ENCODE data around the gene DCUN1D5. TPM values are rescaled to one million over a fixed set of nuclear protein-coding genes. Genes with fewer than 3 reads are reported as not detected.

The DCUN1D5 gene
- total RNA-seq (10 to 100 TPM; 38.8 to 64.6 (median 51.3) TPM), polyA plus RNA-seq (10 to 100 TPM in 2 of 3 donors, 1 to 10 TPM in 1; 9.7 to 21.5 (median 13.2) TPM)

DNA sequence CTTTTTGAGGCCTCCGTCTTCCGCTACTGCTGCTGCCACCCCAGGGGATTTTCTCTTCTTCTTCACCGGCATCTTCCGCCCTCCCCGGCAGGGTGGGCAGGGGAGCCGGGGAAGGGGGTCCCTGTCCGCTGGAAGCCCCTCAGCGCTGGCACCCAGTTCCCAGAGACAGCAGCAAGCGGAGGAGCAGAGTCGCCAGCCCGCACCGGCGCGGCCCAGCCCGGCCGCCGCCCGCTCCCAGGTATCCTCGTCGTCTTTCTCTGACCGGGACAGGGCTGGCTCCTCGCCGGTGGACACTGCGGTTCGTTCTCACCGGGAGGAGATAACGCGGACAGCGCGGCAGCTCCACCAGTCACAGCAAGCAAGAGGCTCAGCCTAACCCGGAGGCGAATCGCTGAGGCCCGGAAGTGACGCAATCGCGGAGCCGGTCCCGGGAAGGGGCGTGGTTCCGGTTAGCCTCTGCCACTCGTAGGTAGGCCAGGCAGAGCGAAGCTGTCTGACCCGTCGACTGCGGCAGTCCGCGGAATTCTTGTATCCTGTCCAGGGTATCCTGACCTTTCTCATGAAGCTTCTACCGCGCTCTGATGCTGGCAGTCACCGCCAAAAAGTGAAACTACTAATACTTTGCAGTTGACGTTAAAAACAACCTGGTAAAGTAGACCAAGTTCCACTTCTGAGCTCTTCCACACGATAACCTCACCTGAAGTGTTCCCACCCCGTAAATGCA, at the start of gene DCUN1D5:
DCUN1D5 (minus strand) TSS at position 360 of the 724 bp plus-strand sequence; CDS start at position 72, 288 bp downstream.
- TF ChIP-seq POLR2AphosphoS5 (IDR thresholded peaks at IDR 0.05) (peak; percentile 77 to 91 (median 88)), EP300 (IDR thresholded peaks at IDR 0.05) (no peak), POLR2A (IDR thresholded peaks at IDR 0.05) (peak; percentile 58 to 60)
- TF ChIP-seq, protein P1, sequence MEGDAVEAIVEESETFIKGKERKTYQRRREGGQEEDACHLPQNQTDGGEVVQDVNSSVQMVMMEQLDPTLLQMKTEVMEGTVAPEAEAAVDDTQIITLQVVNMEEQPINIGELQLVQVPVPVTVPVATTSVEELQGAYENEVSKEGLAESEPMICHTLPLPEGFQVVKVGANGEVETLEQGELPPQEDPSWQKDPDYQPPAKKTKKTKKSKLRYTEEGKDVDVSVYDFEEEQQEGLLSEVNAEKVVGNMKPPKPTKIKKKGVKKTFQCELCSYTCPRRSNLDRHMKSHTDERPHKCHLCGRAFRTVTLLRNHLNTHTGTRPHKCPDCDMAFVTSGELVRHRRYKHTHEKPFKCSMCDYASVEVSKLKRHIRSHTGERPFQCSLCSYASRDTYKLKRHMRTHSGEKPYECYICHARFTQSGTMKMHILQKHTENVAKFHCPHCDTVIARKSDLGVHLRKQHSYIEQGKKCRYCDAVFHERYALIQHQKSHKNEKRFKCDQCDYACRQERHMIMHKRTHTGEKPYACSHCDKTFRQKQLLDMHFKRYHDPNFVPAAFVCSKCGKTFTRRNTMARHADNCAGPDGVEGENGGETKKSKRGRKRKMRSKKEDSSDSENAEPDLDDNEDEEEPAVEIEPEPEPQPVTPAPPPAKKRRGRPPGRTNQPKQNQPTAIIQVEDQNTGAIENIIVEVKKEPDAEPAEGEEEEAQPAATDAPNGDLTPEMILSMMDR (IDR thresholded peaks at IDR 0.05) = no peak
- Histone ChIP-seq H3K36me3 (no peaks in the 10 kb centered on the region), H3K27ac (peak within 1 kb of the TSS; percentile 85 to 91 (median 90)), H3K4me3 (peak within 1 kb of the TSS; percentile 82 to 97 (median 94)), H3K4me1 (peaks cover 0 to 28% (median 25%) of the 10 kb centered on the region in 4 donors), H3K27me3 (no peaks in the 10 kb centered on the region), H3K9me3 (no peaks in the 10 kb centered on the region)
- intact Hi-C loops (cut with DNase I) = loop anchor here (2.0 kb wide), 1 partner anchor 17 kb away; the partner anchor contains the start of gene DYNC2H1
- DNase-seq = peak; percentile 98
- 0% methylated on average over 54 of the region's 54 CpGs for WGBS, 2 donors

DNA sequence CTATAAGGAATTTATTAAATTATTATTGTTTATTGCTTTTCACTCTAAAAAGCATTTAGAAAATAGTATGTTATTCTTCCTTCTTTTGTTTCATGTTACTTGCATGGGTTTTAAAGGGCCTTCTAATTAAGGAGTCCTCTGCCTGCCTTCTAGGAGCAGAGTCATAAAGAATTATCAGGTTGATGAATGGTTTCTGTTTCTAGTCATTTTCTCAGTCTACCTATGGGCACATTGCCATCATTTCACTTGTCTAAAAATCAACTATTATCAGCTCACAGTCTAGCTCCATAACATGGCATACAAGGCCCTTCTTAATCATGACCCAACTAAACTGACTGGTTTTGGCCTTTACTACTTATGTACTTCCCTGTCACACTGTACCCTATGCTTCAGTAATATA, 33.5 kb upstream of the DCUN1D5 start:
- TF ChIP-seq EP300 (IDR thresholded peaks at IDR 0.05) (no peak), POLR2AphosphoS5 (IDR thresholded peaks at IDR 0.05) (no peak)
- H3K4me3 ChIP-seq = no peak overlapping the region
- DNase-seq = no peak
- H3K27ac ChIP-seq = no peak overlapping the region
- no peaks in the 10 kb centered on the region for H3K9me3 ChIP-seq
- peaks cover 0 to 73% (median 4%) of the 10 kb centered on the region in 4 donors for H3K36me3 ChIP-seq
- intact Hi-C loops (cut with DNase I) = no loop called here
- H3K27me3 ChIP-seq = no peaks in the 10 kb centered on the region
- no peaks in the 10 kb centered on the region for H3K4me1 ChIP-seq

DNA sequence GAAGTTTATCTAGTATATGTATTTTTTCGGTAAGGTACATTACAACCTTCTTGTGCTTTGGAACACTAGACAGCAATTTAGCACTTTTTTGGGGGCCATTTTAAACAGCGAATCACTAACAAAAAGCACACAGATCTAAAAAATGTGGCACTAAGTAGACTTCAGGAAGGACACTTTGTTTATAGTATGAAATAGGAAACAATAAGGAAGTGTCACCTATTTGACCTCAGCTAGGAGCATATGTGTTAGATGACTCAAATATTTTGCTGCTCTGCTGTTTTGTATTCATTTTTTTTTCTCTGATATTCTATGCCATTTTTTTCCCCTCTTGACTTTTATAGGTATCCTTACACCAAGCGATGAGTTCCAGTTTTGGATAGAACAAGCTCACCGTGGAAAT, 22.9 kb upstream of the DCUN1D5 start:
- intact Hi-C loops (cut with DNase I) = no loop called here
- no peak overlapping the region for H3K4me3 ChIP-seq
- 94 to 96% methylated on average over 4 of the region's 4 CpGs for whole genome bisulfite sequencing, 2 donors
- H3K27ac ChIP-seq = no peak overlapping the region
- no peak for DNase-seq
- no peak for TF ChIP-seq POLR2AphosphoS5 (IDR thresholded peaks at IDR 0.05)
- H3K27me3 ChIP-seq = no peaks in the 10 kb centered on the region
- peaks cover 0 to 23% (median 11%) of the 10 kb centered on the region in 4 donors for H3K4me1 ChIP-seq
- H3K36me3 ChIP-seq = peaks cover 0 to 26% (median 0%) of the 10 kb centered on the region in 4 donors
- H3K9me3 ChIP-seq = no peaks in the 10 kb centered on the region

DNA sequence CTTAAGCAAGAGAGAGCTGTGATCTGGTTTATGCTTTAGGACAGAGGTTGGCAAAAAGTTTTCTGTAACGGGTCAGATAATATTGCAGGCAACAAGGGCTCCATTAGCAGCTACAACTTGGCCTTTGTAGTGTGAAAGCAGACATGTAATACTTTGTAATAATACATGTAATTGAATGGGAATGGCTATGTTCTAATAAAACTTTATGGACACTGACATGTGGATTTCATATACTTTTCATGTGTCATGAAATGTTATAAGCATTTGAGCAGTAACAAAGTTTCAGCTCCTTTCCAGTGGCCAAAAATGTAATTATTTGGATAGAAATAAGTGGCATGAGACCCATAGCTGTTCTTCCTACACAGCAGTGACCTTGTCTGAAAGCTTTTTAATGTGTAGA, 20.4 kb upstream of the DCUN1D5 start:
- Histone ChIP-seq H3K4me3 (no peak overlapping the region), H3K36me3 (peaks cover 0 to 11% (median 0%) of the 10 kb centered on the region in 4 donors), H3K4me1 (peaks cover 0 to 23% (median 13%) of the 10 kb centered on the region in 4 donors), H3K9me3 (no peaks in the 10 kb centered on the region), H3K27ac (no peak overlapping the region), H3K27me3 (no peaks in the 10 kb centered on the region)
- TF ChIP-seq, protein P1 (IDR thresholded peaks at IDR 0.05) = no peak
- 86 to 93% methylated on average over 1 of the region's 1 CpG for WGBS, 2 donors
- intact Hi-C loops (cut with DNase I) = no loop called here
- no peak for DNase-seq

DNA sequence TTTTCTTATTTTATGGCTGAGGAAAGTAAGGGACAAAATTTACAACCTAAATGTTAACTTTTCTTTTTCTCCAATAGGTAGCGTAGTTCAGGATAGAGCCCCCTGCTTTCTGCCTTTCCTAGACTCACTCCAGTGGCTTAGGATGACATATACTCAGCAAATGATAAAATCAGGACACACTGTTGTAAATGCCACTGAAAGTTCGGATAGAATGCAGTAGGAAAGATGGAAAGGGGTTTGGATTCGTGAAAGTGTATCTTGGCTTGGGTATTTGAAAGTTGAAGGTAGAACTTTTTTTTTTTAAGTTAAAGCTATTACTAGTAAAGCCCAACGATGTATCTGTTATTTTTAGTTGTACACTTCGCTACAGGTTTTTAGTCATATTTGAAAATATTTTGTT, 19.4 kb upstream of the DCUN1D5 start:
- TF ChIP-seq, protein P1 (IDR thresholded peaks at IDR 0.05) = no peak
- no peak for TF ChIP-seq EP300 (IDR thresholded peaks at IDR 0.05)
- no peak for TF ChIP-seq POLR2A (IDR thresholded peaks at IDR 0.05)
- TF ChIP-seq POLR2AphosphoS5 (IDR thresholded peaks at IDR 0.05) = no peak
- Histone ChIP-seq H3K27me3 (no peaks in the 10 kb centered on the region), H3K36me3 (peaks cover 0 to 10% (median 0%) of the 10 kb centered on the region in 4 donors), H3K4me3 (no peak overlapping the region), H3K4me1 (peaks cover 0 to 23% (median 13%) of the 10 kb centered on the region in 4 donors), H3K27ac (no peak overlapping the region), H3K9me3 (no peaks in the 10 kb centered on the region)
- 90 to 94% methylated on average over 5 of the region's 5 CpGs for WGBS, 2 donors
- DNase-seq = no peak
- intact Hi-C loops (cut with DNase I) = no loop called here
